Left ventricle myocardium inferior (tissue), 1 donor: ENCODE results near the gene DNAH2. TPM values are rescaled to one million over a fixed set of nuclear protein-coding genes. Genes with fewer than 3 reads are reported as not detected.
A peak's percentile ranks its signal among the peaks of the same experiment; 100 is the strongest.

Experiments
- DNase-seq: peaks from one replicate; pipeline ENCODE4 v3.0.0-alpha.2; 2020
- H3K27ac ChIP-seq: fragments of 200-600 bp; replicated peaks from 2 replicates; pipeline ENCODE4 v1.8.0; 2021
- H3K27me3 ChIP-seq: fragments of 200-600 bp; 2 replicates; pipeline ENCODE4 v1.8.0; 2021; ENCODE audit warnings: low read depth
- H3K36me3 ChIP-seq: fragments of 200-600 bp; 2 replicates; pipeline ENCODE4 v1.8.0; 2021
- H3K4me1 ChIP-seq: fragments of 200-600 bp; 2 replicates; pipeline ENCODE4 v1.8.0; 2021
- H3K4me3 ChIP-seq: fragments of 200-600 bp; 2 replicates; pipeline ENCODE4 v1.8.0; 2021; ENCODE audit warnings: mild to moderate bottlenecking, moderate library complexity
- H3K9me3 ChIP-seq: fragments of 200-600 bp; replicated peaks from 2 replicates; pipeline ENCODE4 v1.8.0; 2021
- CTCF ChIP-seq: fragments of 200-600 bp; IDR thresholded peaks from 2 replicates; pipeline ENCODE4 v1.8.0; 2021; ENCODE audit warnings: antibody characterized with exemption, mild to moderate bottlenecking, borderline replicate concordance
- intact Hi-C: fragments of 100-400 bp; cut with micrococcal nuclease; formaldehyde crosslinking; loops from one replicate; pipeline ENCODE4 v1.11.0; 2022
- total RNA-seq: library from RNA; stranded (reverse); fragmentation: NEBNext Ultra II Directional; extraction: Animal tissue kit (Norgen Biotek cat#: 25700); gene quantifications from one replicate; pipeline ENCODE4 v1.2.1, GENCODE V29; 2021
- donor health status: DM: no; HTN: yes; CAD: no; lungs with severe emphysema.

The DNAH2 gene
- total RNA-seq, 1 donor from 2014 or later = 0.33 TPM

GRCh38 chr17:7882629-7883028 lies 165.1 kb downstream of the DNAH2 start:
- H3K36me3 ChIP-seq = peaks cover 12% of the 10 kb centered on the region
- H3K27me3 ChIP-seq = no peaks in the 10 kb centered on the region
- H3K4me1 ChIP-seq = peaks cover 46% of the 10 kb centered on the region
- intact Hi-C loops = no loop called here
- peak overlapping the region; percentile 98 for H3K27ac ChIP-seq
- TF ChIP-seq CTCF = no peak
- H3K9me3 ChIP-seq = no peaks in the 10 kb centered on the region
- no peak overlapping the region for H3K4me3 ChIP-seq
- no peak for DNase-seq

Other genes starting within 250 kb of the DNAH2 start
- 63.4 TPM for gene ZBTB4, start 238.1 kb upstream of the DNAH2 start, total RNA-seq
- not detected for gene SLC35G6, start 236.3 kb upstream of the DNAH2 start, total RNA-seq
- 38.7 TPM for gene POLR2A, start 233.4 kb upstream of the DNAH2 start, total RNA-seq
- gene TNFSF12, start 168.7 kb upstream of the DNAH2 start, total RNA-seq = 29.9 TPM
- gene TNFSF13, start 159.0 kb upstream of the DNAH2 start, total RNA-seq = 6.3 TPM
- 29.5 TPM for gene SENP3, start 155.8 kb upstream of the DNAH2 start, total RNA-seq
- 25.5 TPM for gene CD68, start 138.1 kb upstream of the DNAH2 start, total RNA-seq
- 24.9 TPM for gene MPDU1, start 133.9 kb upstream of the DNAH2 start, total RNA-seq
- 1.9 TPM for gene SOX15, start 127.7 kb upstream of the DNAH2 start, total RNA-seq
- 111 TPM for gene FXR2, start 102.8 kb upstream of the DNAH2 start, total RNA-seq
- 73.5 TPM for gene SAT2, start 89.9 kb upstream of the DNAH2 start, total RNA-seq
- gene SHBG, start 87.6 kb upstream of the DNAH2 start, total RNA-seq = 0.74 TPM
- 2.8 TPM for gene ATP1B2, start 66.8 kb upstream of the DNAH2 start, total RNA-seq
- gene TP53, start 30.3 kb upstream of the DNAH2 start, total RNA-seq = 11.7 TPM
- 4.7 TPM for gene WRAP53, start 29.3 kb upstream of the DNAH2 start, total RNA-seq
- gene EFNB3, start 12.5 kb upstream of the DNAH2 start, total RNA-seq = not detected
- gene KDM6B, start 116.5 kb downstream of the DNAH2 start, total RNA-seq = 23.3 TPM
- gene TMEM88, start 137.3 kb downstream of the DNAH2 start, total RNA-seq = 26.4 TPM
- gene NAA38, start 139.8 kb downstream of the DNAH2 start, total RNA-seq = 89.8 TPM
- 17.8 TPM for gene CYB5D1, start 140.3 kb downstream of the DNAH2 start, total RNA-seq
- 15.6 TPM for gene CHD3, start 171.0 kb downstream of the DNAH2 start, total RNA-seq
- 1.0 TPM for gene RNF227, start 198.5 kb downstream of the DNAH2 start, total RNA-seq
- gene KCNAB3, start 212.1 kb downstream of the DNAH2 start, total RNA-seq = 0.30 TPM
- gene TRAPPC1, start 214.2 kb downstream of the DNAH2 start, total RNA-seq = 111 TPM
- 8.7 TPM for gene CNTROB, start 214.5 kb downstream of the DNAH2 start, total RNA-seq